SK-N-MC (cell line): ENCODE measurements around the gene GNG12.

Experiments
- EZH2 ChIP-seq: fragments of 200-600 bp; sonication (generic); IDR thresholded peaks from one replicate; pipeline ENCODE4 v1.6.1; 2017; ENCODE audit warnings: antibody characterized with exemption
- FOXP2 ChIP-seq: optimal IDR thresholded peaks from 2 replicates; pipeline ENCODE3; 2011; ENCODE audit warnings: mild to moderate bottlenecking, moderate library complexity; ENCODE audit not compliant: insufficient read depth; ENCODE audit errors: extremely low read length, control extremely low read depth
- POLR2AphosphoS5 ChIP-seq: IDR thresholded peaks from 2 replicates; pipeline ENCODE4 v1.6.1; 2012; ENCODE audit warnings: mild to moderate bottlenecking, low read depth, low read length, borderline replicate concordance

GRCh38 chr1:67704351-67704750 lies 128.9 kb downstream of the GNG12 start:
- no peak for TF ChIP-seq EZH2
- no peak for TF ChIP-seq POLR2AphosphoS5
- TF ChIP-seq FOXP2 = no peak
